Activated CD8-positive, alpha-beta memory T cell treated with anti-CD3 and anti-CD28 coated beads for 48 hours (primary cell): ENCODE data around the gene TPSB2.
"Not testable (repeated sequence)": the region's sequence is repeated elsewhere in the genome, so short reads cannot be mapped to it uniquely, and the experiment has no call there.

Experiments used
- DNase-seq, 3 experiments: peaks; one replicate each; pipeline ENCODE4 v3.0.0-alpha.2; 2020; ENCODE audit warnings: low read depth in 2 of 3, low spot score in 2 of 3

Gene TPSB2

DNA sequence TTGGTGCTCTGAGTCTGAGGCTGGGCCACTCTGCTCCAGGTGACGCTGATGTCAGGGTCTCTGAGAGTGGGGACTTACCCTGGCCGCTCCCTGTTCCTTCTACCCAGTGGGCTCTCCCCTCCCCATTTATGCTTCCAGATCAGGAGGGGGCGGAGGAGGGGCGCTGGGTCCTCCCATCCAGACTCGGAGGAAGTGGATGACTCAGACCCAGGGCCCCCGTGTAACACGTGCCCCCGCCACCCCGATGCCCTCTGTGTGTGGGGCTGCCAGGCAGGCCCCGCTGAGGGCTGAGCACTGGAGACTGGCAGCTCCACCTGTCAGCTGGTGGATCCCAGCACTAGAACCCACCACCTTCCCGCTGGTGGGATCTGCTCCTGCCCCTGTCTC is at the start of gene TPSB2:
Gene TPSB2 (minus strand): TSS at position 101 of the 387 bp plus-strand sequence. CDS start 233 bp downstream, outside the sequence.
- not testable (repeated sequence) for DNase-seq

DNA sequence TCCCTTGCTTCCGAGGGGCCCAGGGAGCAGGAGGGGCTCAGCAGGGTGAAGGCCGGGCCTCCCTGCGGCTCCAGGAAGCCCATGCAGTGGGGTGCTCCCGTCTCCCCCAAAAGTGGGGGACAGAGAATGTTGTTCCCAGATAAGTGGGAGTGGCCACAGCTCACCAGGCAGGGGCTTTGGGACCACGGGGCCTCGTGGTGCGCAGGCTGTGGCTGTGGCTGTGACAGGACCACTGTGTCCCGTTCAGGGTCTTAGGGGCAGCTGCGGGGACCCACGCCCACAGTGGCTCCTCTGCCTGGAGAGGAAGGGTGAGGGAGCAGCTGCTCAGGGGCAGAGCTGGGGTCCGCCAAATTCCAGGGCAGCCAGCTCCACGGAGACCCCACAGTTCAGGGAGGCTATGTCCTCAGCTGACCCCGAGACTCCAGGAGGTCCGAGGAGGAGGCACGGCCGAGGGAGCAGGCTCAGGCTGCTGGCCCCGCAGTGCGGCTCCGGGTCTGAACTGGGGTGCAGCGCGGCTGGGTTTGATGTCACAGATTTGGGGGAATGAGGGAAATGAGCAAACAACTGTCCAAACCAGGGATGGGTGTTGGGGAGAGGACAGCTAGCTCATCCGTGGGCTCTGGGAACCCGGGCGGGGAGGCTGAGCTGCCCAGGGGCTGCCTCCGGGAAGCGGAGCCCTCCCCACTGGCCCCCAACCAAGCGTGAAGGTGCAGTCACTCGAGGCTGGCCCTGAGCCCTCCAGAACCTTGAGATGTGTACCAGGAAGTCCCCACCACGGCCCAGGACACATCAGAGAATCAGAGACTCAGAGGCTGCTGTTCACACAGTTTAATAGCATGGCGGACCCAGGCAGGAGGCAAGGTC is 49.3 kb upstream of the TPSB2 start:
- no peak for DNase-seq

DNA sequence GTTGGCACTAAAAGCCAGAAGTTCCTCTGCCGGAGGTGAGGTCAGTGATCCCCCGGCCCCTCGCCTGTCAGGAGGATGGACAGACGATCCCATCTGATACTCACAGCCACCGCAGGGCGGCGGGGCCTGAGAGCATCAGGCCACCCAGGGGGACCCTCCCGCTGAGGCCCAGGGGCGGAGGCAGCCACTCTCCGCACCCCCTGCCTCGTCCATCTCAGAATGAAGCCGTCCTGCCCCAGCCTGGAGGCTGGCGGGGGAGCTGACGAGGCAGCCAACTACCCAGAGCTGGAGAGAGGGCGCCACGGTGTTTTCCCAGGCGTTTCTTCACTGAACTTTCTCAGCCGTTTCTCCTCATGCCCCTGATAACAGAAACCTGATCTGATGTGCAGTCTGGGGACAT is 48.5 kb upstream of the TPSB2 start:
- no peak for DNase-seq

DNA sequence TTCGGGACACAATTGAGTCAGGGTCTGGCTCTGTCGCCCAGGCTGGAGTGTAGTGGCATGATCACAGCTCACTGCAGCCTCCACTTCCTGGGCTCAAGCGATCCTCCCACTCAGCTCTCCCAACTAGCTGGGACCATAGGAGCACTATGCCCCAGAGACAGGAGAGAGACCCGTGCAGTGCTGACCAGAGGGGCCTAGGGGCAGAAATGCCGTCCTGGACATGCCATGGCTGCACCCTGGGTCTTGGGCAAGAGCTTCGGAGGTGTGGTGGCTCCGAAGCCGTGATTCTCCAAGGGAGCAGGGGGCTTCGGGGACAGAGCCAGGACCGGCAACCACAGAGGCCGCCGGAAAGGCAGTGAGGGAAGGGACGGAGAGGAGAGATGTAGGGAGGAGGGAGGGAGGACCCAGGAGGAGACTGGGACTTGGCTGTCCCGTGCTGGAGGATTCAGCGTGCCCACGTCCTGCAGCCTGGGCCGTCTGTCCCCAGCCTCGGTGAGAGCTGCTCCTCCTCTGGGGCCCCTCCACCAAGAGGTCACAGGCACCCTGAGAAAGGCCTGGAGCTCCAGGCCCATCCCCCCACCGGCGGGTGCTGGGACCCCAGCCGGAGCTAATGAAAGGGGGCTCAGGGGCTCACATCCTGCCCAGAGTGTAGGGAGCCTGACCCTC is 47.8 kb upstream of the TPSB2 start:
- no peak for DNase-seq

DNA sequence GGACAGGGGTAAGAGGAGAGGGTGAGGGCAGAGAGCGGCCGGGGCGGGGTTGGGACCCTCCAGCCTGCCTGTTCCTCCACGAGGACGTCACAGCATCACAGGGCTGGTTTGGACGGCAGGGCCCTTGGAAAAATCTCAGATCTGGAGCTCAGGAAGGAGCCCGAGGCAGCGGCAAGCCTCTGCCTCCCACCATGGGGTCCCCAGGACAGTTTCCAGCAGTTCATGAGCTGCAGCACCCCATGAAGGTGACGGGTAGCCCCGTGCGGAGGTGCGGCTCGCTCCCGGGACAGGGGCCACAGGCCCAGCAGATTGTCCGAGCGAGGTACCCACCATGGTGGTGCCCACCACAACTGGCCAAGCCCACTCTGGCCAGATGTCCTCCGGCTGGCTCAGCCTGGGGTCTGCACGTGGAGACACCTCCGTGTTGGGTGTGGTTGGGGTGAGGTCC is 47.2 kb upstream of the TPSB2 start:
- no peak for DNase-seq

DNA sequence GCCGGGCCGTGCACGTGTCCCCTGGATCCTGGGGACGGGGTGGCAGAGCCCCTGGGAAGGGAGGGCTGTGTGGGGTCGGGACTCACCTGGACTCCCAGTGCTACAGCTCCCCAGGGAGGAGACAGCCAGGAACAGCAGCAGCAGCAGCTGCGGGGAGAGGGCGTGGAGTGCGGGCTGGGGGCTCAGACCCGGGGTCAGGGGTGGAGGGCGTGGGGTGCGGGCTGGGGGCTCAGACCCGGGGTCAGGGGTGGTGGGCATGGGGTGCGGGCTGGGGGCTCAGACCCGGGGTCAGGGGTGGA is 46.5 kb upstream of the TPSB2 start:
- no peak for DNase-seq

DNA sequence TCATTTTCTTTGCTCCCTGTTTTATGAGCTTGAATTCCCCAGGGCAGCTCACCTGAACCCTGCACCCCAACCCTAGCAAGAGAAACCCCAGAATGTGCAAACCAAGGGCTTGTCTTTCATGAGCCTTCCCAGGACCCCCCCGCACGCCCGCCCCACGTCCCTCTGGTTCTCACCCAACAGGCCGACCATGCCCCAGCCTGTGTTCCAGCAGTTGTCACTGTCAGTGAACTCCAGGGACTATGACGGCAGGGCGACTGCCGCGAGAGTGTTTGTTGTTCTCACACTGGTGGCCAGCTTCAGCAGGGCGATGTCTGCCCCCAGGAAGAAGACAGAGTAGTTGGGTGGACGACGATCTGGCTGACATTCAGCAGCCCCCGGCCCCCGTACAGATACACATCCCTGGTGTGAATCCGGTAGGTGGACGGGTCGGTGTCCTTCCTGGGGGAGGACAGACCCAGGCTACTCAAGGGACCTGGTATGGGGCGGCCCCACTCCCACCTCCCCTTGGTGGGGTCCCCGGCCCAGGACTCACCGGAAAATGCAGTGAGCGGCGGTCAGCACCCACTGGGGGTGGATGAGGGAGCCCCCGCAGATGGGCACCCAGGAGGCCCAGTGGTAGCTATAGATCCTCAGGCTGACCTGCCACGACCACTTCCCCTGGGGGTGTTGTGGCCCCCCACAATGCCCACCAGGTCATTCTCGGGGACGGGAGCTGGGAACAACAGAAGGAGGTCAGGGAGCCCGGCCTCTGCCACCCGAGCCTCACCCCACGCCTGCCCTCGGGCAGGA is 46.0 kb upstream of the TPSB2 start:
- no peak for DNase-seq

DNA sequence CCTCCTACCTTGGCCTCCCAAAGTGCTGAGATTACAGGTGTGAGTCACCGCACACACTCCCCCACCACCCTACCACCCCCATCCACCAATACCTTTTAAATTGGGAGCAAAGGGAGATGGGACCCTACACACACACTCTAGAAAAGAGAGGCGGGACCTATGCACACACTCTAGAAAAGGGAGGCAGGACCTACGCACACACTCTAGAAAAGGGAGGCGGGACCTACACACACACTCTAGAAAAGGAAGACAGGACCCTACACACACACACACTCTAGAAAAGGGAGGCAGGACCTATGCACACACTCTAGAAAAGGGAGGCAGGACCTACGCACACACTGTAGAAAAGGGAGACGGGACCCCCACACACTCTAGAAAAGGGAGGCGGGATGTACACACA is 44.8 kb upstream of the TPSB2 start:
- no peak for DNase-seq

DNA sequence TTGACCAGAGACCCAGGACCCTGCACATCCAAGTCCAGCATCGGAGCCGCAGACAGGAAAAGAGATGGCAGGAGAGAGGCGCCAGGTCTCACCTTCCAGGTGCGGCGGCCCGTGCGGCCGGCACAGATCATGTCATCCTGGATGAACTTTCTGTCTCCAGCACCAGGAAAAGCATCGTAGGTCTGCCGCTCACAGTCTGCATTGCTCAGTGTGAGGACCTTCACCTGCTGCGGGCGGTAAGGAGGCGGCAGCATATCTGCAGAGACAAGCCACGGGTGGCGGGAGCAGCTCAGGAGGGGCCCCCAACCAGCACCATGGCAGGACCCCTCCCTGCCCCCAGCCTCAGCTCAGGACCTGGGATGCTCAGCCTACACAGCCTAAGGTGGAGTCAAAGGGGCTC is 43.8 kb upstream of the TPSB2 start:
- DNase-seq = no peak

DNA sequence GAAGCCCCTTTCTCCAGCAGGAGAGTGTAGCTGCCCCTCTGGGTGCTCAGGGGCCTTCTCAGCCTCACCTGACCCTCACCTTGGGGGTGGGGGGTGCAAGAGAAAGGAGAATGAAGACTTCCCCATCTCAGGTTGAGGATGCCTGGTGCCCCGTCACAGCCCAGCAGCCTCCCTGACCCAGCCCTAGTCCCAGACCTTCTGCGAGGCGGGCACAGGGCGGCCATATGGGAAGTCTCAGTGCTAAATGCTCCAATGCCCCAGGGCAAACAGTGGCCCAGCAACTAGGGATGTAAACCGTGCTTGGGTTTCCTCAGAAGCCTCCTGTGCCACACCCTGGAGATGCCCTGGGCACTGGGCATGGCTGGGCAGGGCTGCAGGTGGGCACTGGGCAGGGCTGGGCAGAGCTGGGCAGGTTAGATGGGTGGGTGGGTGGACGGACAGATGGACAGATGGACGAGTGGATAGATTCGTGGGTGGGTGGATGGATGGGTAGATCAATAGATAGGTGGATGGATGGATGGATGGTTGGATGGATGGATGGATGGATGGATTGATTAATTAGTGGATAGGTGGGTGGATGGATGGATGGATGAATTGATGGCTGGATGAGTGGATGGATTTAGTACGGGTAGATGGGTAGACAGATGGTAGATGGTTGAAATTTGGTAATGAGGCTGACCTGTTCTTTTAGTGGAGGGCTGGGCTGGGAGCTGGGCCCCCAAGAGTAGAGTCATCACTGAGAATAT is 42.6 kb upstream of the TPSB2 start:
- no peak for DNase-seq

DNA sequence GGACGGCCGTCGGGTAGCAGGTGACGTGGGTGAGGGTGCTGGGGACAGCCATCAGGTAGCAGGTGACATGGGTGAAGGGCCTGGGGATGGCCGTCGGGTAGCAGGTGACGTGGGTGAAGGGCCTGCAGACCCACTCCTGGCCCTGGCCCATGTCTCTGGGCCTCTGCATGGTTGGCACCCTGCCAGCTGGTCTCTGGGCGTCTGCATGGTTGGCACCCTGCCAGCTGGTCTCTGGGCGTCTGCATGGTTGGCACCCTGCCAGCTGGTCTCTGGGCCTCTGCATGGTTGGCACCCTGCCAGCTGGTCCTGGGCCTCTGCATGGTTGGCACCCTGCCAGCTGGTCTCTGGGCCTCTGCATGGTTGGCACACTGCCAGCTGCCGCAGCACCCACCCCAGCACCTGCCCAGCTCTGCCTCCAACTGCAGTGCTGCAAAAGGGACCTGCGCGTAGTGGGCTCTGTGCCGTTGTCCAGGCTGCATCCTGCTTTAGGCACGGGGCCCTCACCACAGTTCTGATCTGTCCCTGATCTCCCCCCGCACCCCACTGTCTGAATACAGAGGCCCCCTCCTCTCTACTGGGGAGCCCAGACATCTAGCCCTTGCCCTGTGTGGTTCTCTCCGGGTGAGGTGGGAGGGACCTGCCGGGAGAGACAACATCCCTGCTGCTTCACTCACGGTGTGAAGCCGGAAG is 41.9 kb upstream of the TPSB2 start:
- not testable (repeated sequence) for DNase-seq

DNA sequence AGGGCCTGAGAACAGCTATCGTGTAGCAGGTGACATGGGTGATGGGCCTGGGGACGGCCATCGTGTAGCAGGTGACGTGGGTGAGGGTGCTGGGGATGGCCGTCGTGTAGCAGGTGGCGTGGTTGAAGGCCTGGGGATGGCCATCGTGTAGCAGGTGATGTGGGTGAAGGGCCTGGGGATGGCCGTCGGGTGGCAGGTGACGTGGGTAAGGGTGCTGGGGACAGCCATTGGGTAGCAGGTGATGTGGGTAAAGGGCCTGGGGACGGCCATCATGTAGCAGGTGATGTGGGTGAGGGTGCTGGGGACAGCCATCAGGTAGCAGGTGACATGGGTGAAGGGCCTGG is 41.4 kb upstream of the TPSB2 start:
- DNase-seq = no peak

DNA sequence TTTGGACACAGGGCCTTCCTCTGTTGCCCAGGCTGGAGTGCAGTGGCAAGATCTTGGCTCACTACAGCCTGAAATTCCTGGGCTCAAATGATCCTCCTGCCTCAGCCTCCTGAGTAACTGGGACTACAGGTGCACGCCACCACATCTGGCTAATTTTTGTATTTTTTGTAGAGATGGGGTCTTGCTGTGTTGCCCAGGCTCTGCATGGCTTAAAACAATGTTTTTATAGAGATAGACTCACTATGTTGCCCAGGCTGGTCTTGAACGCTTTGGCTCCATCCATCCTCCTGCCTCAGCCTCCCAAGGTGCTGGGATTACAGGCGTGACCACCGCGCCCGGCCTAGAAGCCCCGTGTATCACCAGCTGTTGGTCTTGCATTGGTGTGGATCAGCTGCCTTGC is 39.4 kb upstream of the TPSB2 start:
- not testable (repeated sequence) for DNase-seq

DNA sequence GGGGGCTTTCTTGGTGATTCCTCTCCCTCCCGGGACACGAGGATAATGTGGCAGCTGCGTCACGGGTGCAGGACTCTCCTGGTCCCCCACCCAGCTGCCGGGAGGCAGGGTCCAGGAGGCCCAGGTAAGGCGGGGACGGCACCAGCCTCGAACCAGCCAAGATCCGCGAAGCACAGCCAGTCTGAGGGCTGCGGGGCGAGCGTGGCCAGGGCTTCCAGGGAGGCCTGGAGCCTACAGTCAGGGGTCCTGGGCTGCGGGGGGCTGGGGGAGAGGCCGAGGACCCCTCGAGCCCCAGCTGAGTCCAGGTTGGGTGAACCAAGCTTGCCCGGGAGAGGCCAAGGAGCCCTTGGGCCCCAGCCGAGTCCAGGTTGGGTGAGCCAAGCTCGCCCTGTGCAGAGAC is 35.8 kb upstream of the TPSB2 start:
- no peak for DNase-seq

DNA sequence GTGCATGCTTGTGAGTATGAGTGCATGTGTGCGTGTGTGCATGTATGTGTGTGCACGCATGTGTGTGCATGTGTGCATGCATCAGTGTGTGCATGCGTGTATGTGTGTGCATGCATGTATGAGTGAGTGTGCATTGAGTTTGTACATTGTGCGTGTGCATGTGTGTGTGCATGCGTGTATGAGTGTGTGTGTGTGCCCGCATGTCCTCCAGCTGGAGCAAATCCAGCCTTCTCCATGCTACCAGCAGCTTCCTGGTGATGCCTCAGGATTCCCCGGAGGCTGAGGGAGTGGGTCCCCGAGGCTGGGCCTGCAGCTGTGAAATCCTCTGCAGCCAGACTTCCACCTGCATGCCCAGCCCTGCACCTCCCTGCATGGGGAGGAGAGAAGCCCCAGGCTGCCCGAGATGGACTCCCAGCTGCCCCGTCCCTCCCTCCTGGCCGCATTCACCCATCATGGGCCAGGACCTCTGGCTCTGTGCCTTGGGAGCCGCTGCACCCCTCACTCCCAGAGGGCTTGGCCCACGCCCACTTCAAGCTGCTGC is 35.2 kb upstream of the TPSB2 start:
- DNase-seq = no peak

DNA sequence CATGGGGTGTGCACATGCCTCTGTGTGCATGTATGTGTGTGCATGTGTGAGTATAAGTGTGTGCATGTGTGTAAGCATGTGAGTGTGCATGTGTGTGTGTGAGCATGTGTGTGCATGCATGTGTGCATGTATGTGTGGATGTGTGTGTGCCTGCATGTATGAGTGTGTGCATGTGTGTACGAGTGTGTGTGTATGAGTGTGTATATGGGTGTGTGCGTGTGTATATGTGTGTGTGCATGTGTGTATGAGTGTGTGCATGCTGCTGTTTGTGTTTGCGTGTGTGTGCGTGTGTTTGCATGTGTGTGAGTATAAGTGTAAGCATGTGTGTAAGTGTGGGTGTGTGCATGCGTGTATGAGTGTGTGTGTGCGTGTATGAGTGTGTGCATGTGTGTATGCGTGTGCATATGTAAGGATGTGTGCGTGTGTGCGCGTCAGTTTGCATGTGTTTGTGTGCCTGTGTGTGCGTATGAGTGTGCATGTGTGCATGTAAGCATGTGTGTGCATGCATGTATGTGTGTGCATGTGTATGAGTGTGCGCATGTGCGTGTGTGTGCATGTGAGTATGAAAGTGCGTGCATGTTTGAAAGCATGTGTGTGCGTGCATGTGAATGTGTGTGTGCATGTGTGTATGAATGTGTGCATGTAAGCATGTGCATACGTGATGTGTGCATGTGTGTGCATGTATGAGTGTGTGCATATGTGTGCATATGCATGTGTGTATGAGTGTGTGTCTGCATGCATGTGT is 34.5 kb upstream of the TPSB2 start:
- no peak for DNase-seq

DNA sequence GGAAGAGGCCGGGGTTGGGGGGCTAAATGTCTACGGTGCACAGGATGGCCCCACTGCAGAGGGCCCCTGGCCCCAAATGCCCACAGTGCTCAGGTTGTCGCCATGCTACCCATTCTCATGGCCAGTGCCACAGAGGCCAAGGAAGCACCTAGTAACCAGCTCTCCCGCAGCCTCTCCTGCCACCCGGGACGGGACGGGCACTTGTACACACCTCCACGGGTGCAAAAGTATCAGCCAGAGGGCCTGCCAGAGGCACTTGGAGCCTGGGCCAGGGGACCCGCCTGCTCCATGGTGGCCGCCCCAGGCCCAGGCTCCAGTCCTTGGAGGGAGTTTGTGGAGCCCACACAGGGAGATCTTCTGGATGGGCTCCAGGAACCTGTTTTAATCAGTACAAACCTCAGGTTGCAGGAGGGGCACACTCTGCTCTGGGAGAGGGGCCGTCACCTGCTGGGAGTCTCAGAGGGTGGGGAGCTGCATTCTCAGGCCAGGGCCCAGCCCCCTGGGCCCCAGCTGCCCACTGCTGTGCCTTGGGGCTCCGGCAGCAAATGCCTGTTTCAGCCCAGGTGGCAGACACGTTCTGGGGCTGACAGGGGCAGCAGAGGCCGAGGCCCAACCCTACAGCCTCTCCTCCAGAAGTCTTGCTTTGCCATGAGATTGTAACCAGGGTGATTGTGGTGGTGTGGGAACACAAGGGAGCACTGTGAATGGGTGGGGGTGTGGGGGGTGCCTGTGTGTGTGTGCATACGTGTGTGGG is 33.8 kb upstream of the TPSB2 start:
- no peak for DNase-seq

DNA sequence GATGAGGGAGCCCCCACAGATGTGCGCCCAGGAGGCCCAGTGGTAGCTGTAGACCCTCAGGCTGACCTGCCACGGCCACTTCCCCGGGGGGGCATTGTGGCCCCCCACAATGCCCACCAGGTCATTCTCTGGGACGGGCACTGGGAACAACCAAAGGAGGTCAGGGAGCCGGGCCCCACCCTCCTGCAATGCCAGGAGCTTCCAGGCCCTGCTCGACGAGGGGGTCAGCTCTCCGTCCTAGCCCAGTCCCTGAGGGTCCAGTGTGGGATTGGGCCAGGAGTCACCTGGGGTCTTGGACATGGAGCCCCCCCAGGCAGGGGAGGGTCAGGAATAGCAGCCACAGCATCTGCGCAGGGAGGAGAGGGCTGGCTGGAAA is 32.9 kb upstream of the TPSB2 start:
- DNase-seq = no peak

DNA sequence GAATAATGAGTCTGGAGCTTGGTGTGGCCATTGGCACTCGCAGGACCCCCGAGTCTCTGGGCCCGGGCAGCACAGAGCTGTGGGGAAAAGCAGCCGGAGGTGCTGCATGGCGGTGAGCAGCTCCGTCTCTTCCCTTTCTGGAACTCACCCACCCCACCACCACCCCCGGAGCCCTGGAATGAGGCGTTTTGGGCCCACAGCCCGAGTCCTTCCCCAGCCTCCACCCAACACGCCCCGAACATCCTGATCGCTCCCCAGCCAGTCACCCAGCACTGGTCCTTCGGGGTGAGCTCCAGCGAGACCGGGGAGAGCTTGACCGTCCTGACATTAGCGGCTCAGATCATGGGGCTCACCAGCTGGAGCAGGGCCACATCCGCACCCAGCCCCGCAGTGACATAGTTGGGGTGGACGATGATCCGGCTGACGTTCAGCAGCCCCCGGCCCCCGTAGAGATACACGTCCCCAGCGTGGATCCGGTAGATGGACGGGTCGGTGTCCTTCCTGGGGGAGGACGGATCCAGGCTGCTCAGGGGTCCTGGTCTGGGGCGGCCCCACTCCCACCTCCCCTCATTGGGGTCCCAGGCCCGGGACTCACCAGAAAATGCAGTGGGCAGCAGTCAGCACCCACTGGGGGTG is 32.3 kb upstream of the TPSB2 start:
- no peak for DNase-seq
